Trophoblast cell (in vitro differentiated cells and primary cell): ENCODE results near the gene ENDOU.
A peak's percentile ranks its signal among the peaks of the same experiment; 100 is the strongest.

Experiments
- DNase-seq, 2 donors: peaks; one replicate each; pipeline ENCODE4 v3.0.0-alpha.2; 2016
- H2AFZ ChIP-seq: 2 replicates; pipeline ENCODE4 v1.6.1; 2013; ENCODE audit warnings: low read length, moderate library complexity, mild to moderate bottlenecking; ENCODE audit not compliant: insufficient read depth, poor library complexity
- H2AK5ac ChIP-seq: 2 replicates; pipeline ENCODE4 v1.6.1; 2013; ENCODE audit warnings: mild to moderate bottlenecking, low read length
- H2BK120ac ChIP-seq: 2 replicates; pipeline ENCODE4 v1.6.1; 2013; ENCODE audit warnings: low read length, mild to moderate bottlenecking, moderate library complexity; ENCODE audit not compliant: insufficient read depth, poor library complexity
- H2BK12ac ChIP-seq: 2 replicates; pipeline ENCODE4 v1.6.1; 2013; ENCODE audit warnings: mild to moderate bottlenecking, low read length, moderate library complexity
- H2BK5ac ChIP-seq: 2 replicates; pipeline ENCODE4 v1.6.1; 2013; ENCODE audit warnings: low read length, low read depth, moderate library complexity, mild to moderate bottlenecking; ENCODE audit not compliant: poor library complexity
- H3K14ac ChIP-seq: 2 replicates; pipeline ENCODE4 v1.6.1; 2013; ENCODE audit warnings: mild to moderate bottlenecking, low read length
- H3K18ac ChIP-seq: 2 replicates; pipeline ENCODE4 v1.6.1; 2013; ENCODE audit warnings: mild to moderate bottlenecking, low read length
- H3K23ac ChIP-seq: 2 replicates; pipeline ENCODE4 v1.6.1; 2013; ENCODE audit warnings: low read length
- H3K27ac ChIP-seq: 2 replicates; pipeline ENCODE4 v1.5.1; 2013; ENCODE audit warnings: low read depth, mild to moderate bottlenecking, inconsistent platforms, low read length, moderate library complexity
- H3K27me3 ChIP-seq: 2 replicates; pipeline ENCODE4 v1.6.1; 2013; ENCODE audit warnings: inconsistent platforms, mild to moderate bottlenecking, low read length, moderate library complexity; ENCODE audit not compliant: insufficient read depth
- H3K36me3 ChIP-seq, 2 experiments: 1 replicate in 1 of 2; 2 replicates in 1 of 2; pipeline ENCODE4 v1.6.1; 2013; ENCODE audit warnings: low read length in 2 of 2, mild to moderate bottlenecking in 2 of 2, moderate library complexity in 1 of 2; ENCODE audit not compliant: insufficient read depth in 2 of 2, control insufficient read depth in 1 of 2
- H3K4ac ChIP-seq: 2 replicates; pipeline ENCODE4 v1.6.1; 2013; ENCODE audit warnings: low read depth, mild to moderate bottlenecking, low read length, moderate library complexity
- H3K4me1 ChIP-seq, 2 experiments: 1 replicate in 1 of 2; 2 replicates in 1 of 2; pipeline ENCODE4 v1.6.1; 2013; ENCODE audit warnings: low read length in 2 of 2, mild to moderate bottlenecking in 2 of 2, moderate library complexity in 1 of 2; ENCODE audit not compliant: insufficient read depth in 2 of 2, control insufficient read depth in 1 of 2
- H3K4me2 ChIP-seq: 2 replicates; pipeline ENCODE4 v1.6.1; 2013; ENCODE audit warnings: inconsistent platforms, mild to moderate bottlenecking, low read length, moderate library complexity
- H3K4me3 ChIP-seq: 2 replicates; pipeline ENCODE4 v1.5.1; 2013; ENCODE audit warnings: mild to moderate bottlenecking, low read depth, low read length, inconsistent platforms
- H3K79me1 ChIP-seq: one replicate; pipeline ENCODE4 v1.6.1; 2013; ENCODE audit warnings: low read length
- H3K79me2 ChIP-seq: 2 replicates; pipeline ENCODE4 v1.6.1; 2013; ENCODE audit warnings: low read length, mild to moderate bottlenecking; ENCODE audit not compliant: control insufficient read depth, insufficient read depth, poor library complexity
- H3K9ac ChIP-seq: 2 replicates; pipeline ENCODE4 v1.6.1; 2013; ENCODE audit warnings: mild to moderate bottlenecking, low read length
- H3K9me3 ChIP-seq: 2 replicates; pipeline ENCODE4 v1.6.1; 2013; ENCODE audit warnings: low read depth, mild to moderate bottlenecking, control low read depth, inconsistent platforms, low read length; ENCODE audit not compliant: insufficient read depth
- H4K12ac ChIP-seq: 2 replicates; pipeline ENCODE4 v1.6.1; 2013; ENCODE audit warnings: low read depth, mild to moderate bottlenecking, low read length, moderate library complexity
- H4K8ac ChIP-seq: 2 replicates; pipeline ENCODE4 v1.6.1; 2013; ENCODE audit warnings: low read depth, mild to moderate bottlenecking, low read length, moderate library complexity
- H4K91ac ChIP-seq: one replicate; pipeline ENCODE4 v1.6.1; 2013; ENCODE audit warnings: low read depth, mild to moderate bottlenecking, low read length, moderate library complexity
- WGBS: extraction: QIAGEN DNeasy Blood & Tissue Kit; methylation state at CpG from one replicate; pipeline ENCODE4 v1.1.7; 2013; ENCODE audit warnings: missing lambda C conversion rate; ENCODE audit not compliant: insufficient read length, insufficient coverage; ENCODE audit errors: extremely low coverage; 5-methylcytosine and 5-hydroxymethylcytosine counted together

ENDOU gene

DNA sequence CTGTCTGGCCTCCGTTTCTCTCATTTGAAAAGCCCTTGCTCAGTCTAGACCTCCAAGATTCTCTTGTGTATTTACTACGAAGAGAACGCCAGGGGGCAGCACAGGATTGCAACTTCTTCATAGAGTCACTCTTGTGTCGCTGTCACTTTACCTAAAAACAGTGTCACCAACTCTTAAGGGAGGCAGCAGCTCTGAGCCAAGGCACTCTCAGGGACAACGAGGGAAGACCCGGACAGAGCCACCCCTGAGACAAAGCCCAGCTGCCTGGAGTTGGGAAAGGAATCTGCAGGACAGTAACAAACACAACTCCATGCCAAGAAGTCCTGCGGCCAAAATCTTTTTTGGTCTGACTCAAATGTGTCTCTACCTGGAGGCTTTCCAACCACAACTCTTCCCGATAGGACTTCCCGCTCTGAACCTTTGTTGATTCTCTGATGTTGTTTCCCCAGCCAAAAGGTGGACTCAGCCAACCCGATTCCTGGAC is 9.9 kb downstream of the ENDOU start:
- H3K9me3 ChIP-seq: no peaks in the 10 kb centered on the region
- no peak overlapping the region for H2BK5ac ChIP-seq
- H2AFZ ChIP-seq: no peak overlapping the region
- H3K79me1 ChIP-seq: peaks cover 3% of the 10 kb centered on the region
- no peak overlapping the region for H3K18ac ChIP-seq
- H2BK120ac ChIP-seq: no peak overlapping the region
- no peak overlapping the region for H3K23ac ChIP-seq
- H3K4me2 ChIP-seq: no peak overlapping the region
- no peak overlapping the region for H2BK12ac ChIP-seq
- no peak overlapping the region for H4K12ac ChIP-seq
- H3K4ac ChIP-seq: no peak overlapping the region
- no peak overlapping the region for H4K8ac ChIP-seq
- H3K27me3 ChIP-seq: no peaks in the 10 kb centered on the region
- no CpG with 5 or more reads among the region's 10 CpGs for WGBS
- H3K79me2 ChIP-seq: no peaks in the 10 kb centered on the region
- H3K9ac ChIP-seq: no peak overlapping the region
- peak; percentile 70 to 92 for DNase-seq
- H2AK5ac ChIP-seq: no peak overlapping the region
- H3K4me3 ChIP-seq: no peak overlapping the region
- H3K36me3 ChIP-seq: no peaks in the 10 kb centered on the region
- H3K14ac ChIP-seq: no peak overlapping the region
- H3K27ac ChIP-seq: no peak overlapping the region
- no peaks in the 10 kb centered on the region for H3K4me1 ChIP-seq
- H4K91ac ChIP-seq: no peak overlapping the region

DNA sequence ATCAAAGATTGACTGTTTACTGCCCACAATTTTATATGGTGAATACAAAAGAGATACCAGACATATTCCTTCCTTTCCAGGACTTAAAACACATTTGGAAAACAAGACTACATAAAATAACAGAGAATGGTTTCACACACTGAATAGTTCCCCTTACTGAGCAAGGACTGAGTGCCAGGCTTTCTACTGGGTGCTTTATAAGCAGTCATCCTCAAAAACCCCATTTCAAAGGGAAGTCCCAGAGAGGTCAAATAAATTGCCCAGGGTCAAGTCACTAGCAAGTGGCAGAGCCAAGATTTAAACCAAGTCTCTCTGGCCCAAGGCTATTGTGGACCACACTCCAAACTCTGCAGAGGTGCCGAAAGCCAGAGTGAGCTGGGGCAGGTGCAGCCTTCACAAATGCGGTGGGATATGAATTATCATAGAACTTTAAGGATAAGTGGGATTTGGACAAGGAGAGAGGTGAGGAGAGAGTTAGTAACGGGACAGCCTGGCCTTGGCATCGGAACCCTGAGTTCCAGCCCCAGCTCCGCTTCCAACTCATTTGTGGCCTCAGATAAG is 10.4 kb downstream of the ENDOU start:
- H2AFZ ChIP-seq: no peak overlapping the region
- H4K91ac ChIP-seq: no peak overlapping the region
- no peak overlapping the region for H2AK5ac ChIP-seq
- no peaks in the 10 kb centered on the region for H3K36me3 ChIP-seq
- H2BK120ac ChIP-seq: no peak overlapping the region
- no peak overlapping the region for H3K23ac ChIP-seq
- no peak overlapping the region for H3K4me2 ChIP-seq
- H4K12ac ChIP-seq: no peak overlapping the region
- H3K4me1 ChIP-seq: no peaks in the 10 kb centered on the region
- DNase-seq: no peak
- no peaks in the 10 kb centered on the region for H3K27me3 ChIP-seq
- H2BK5ac ChIP-seq: no peak overlapping the region
- no peak overlapping the region for H4K8ac ChIP-seq
- H3K4ac ChIP-seq: no peak overlapping the region
- no peak overlapping the region for H3K14ac ChIP-seq
- H3K79me1 ChIP-seq: peaks cover 3% of the 10 kb centered on the region
- no peaks in the 10 kb centered on the region for H3K9me3 ChIP-seq
- no peak overlapping the region for H3K9ac ChIP-seq
- H2BK12ac ChIP-seq: no peak overlapping the region
- H3K79me2 ChIP-seq: no peaks in the 10 kb centered on the region
- H3K18ac ChIP-seq: no peak overlapping the region
- H3K4me3 ChIP-seq: no peak overlapping the region
- no peak overlapping the region for H3K27ac ChIP-seq
- no CpG with 5 or more reads among the region's 5 CpGs for WGBS

DNA sequence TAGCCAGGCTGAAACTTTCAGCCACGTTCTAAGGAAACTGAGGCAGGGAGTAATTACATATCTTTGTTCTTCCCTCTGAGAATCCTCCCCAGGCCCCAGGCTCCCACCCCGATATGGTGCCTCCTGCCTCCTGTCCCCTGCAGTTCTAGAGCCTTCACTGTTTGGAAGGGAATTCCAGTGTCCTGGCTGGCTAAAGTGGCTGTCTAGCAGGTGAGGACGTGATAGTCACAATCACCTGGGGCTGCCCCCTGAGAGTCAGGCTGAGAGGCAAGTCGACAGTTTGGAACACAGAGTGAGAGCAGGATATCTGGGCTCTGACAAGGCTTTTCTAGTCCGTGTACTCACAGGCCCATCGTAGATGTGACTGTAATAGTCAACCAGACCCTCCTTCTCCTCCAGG is 13.1 kb downstream of the ENDOU start:
- Histone ChIP-seq H3K4me3 (no peak overlapping the region), H4K12ac (no peak overlapping the region), H2AFZ (no peak overlapping the region), H3K4me2 (no peak overlapping the region), H2BK12ac (no peak overlapping the region), H4K8ac (no peak overlapping the region), H3K36me3 (no peaks in the 10 kb centered on the region), H3K4ac (no peak overlapping the region), H2AK5ac (no peak overlapping the region), H3K79me1 (no peaks in the 10 kb centered on the region), H2BK5ac (no peak overlapping the region), H3K14ac (no peak overlapping the region), H3K79me2 (no peaks in the 10 kb centered on the region), H2BK120ac (no peak overlapping the region), H3K4me1 (no peaks in the 10 kb centered on the region), H3K9me3 (no peaks in the 10 kb centered on the region), H4K91ac (no peak overlapping the region), H3K18ac (no peak overlapping the region), H3K27me3 (no peaks in the 10 kb centered on the region), H3K27ac (no peak overlapping the region), H3K23ac (no peak overlapping the region), H3K9ac (no peak overlapping the region)
- WGBS: no CpG with 5 or more reads among the region's 6 CpGs
- DNase-seq: no peak

- Histone ChIP-seq H3K36me3 (no peaks in the 10 kb centered on the region), H3K4me2 (no peak overlapping the region), H3K4me3 (no peak overlapping the region), H3K27ac (no peak overlapping the region), H3K23ac (no peak overlapping the region), H2BK5ac (no peak overlapping the region), H3K79me2 (no peaks in the 10 kb centered on the region), H2BK12ac (no peak overlapping the region), H2AK5ac (no peak overlapping the region), H3K4ac (no peak overlapping the region), H4K91ac (no peak overlapping the region), H3K9ac (no peak overlapping the region), H4K8ac (no peak overlapping the region), H3K18ac (no peak overlapping the region), H3K9me3 (no peaks in the 10 kb centered on the region), H3K14ac (no peak overlapping the region), H3K27me3 (no peaks in the 10 kb centered on the region), H2BK120ac (no peak overlapping the region), H2AFZ (no peak overlapping the region), H4K12ac (no peak overlapping the region), H3K4me1 (no peaks in the 10 kb centered on the region), H3K79me1 (no peaks in the 10 kb centered on the region)
- DNase-seq: no peak
- WGBS: no CpG with 5 or more reads among the region's 5 CpGs
Observed at GRCh38 chr12:47711448-47711847, 13.8 kb downstream of the ENDOU start.
